ENCODE data around the gene CYP2U1. TPM values are rescaled to one million over a fixed set of nuclear protein-coding genes. Genes with fewer than 3 reads are reported as not detected.

The CYP2U1 gene
- total and polyA plus RNA-seq, 9 of the 15 experiments (the other 6 are each of a cell fraction or from before 2014, with no cell fraction given) = 0.03 to 0.15 (median 0.07) TPM

- H3K9me3 ChIP-seq (replicated peaks; ENCODE audit: control insufficient read depth, insufficient read depth, low read depth, low read length) = no peaks in the 10 kb centered on the region
- H3K79me2 ChIP-seq (ENCODE audit: control insufficient read depth, insufficient read depth, low read length) = no peaks in the 10 kb centered on the region
- intact Hi-C loops (cut with micrococcal nuclease) = no loop called here
- no peak for ATAC-seq
- H3K4me3 ChIP-seq = no peak overlapping the region
- no peaks in the 10 kb centered on the region for H3K27me3 ChIP-seq (ENCODE audit: control insufficient read depth in 2 of 2, insufficient read depth in 2 of 2, low read length in 2 of 2)
- no peaks in the 10 kb centered on the region for H3K4me1 ChIP-seq (replicated peaks in 1 of 2; ENCODE audit: control insufficient read depth in 2 of 2, insufficient read depth in 2 of 2, low read length in 2 of 2)
- in situ Hi-C loops (cut with MboI) = no loop called here
- BruUV-seq (replicated peaks) = no TSS peak
- ChIA-PET POLR2A (no interaction called here), CTCF (ENCODE audit: low intra/inter-chr PET ratio) (no interaction called here)
- H3K9me1 ChIP-seq (ENCODE audit: control insufficient read depth, insufficient read depth, low read length) = no peaks in the 10 kb centered on the region
- FAIRE-seq = no peak
- no peak overlapping the region for H2AFZ ChIP-seq (ENCODE audit: low read depth, low read length)
- no peak overlapping the region for H3K4me2 ChIP-seq (ENCODE audit: insufficient read depth, low read length)
- no peaks in the 10 kb centered on the region for H3K36me3 ChIP-seq (ENCODE audit: control insufficient read depth, insufficient read depth, low read length)
- H3K27ac ChIP-seq (ENCODE audit: extremely low read depth, low read depth, low read length) = no peak overlapping the region
- H3K9ac ChIP-seq (ENCODE audit: insufficient read depth in 1 of 2, low read depth in 2 of 2, low read length in 2 of 2) = no peak overlapping the region
- DNase-seq (ENCODE audit: extremely low read depth in 1 of 4, low spot score in 3 of 4) = no peak
- no peaks in the 10 kb centered on the region for H4K20me1 ChIP-seq (replicated peaks; ENCODE audit: control insufficient read depth, insufficient read depth, low read length)
- TF ChIP-seq ZNF174 (CRISPR knock-in tag; IDR thresholded peaks at IDR 0.05) (no peak), NFE2L1 (tag; IDR thresholded peaks at IDR 0.05; ENCODE audit: borderline replicate concordance, low read depth) (no peak), ZNF224 (CRISPR knock-in tag; IDR thresholded peaks at IDR 0.05) (no peak), BRD4 (IDR thresholded peaks at IDR 0.05) (no peak), ZBTB33 (CRISPR knock-in tag; IDR thresholded peaks at IDR 0.05) (no peak), MXI1 (IDR thresholded peaks at IDR 0.05; ENCODE audit: low read depth, low read length) (no peak), NFRKB (IDR thresholded peaks at IDR 0.05; ENCODE audit: low read depth) (no peak), ZNF24 (IDR thresholded peaks at IDR 0.05) (no peak), MCM3 (IDR thresholded peaks at IDR 0.05) (no peak), KAT7 (CRISPR knock-in tag; IDR thresholded peaks at IDR 0.05; ENCODE audit: borderline replicate concordance) (no peak)
- TF ChIP-seq, protein P1, sequence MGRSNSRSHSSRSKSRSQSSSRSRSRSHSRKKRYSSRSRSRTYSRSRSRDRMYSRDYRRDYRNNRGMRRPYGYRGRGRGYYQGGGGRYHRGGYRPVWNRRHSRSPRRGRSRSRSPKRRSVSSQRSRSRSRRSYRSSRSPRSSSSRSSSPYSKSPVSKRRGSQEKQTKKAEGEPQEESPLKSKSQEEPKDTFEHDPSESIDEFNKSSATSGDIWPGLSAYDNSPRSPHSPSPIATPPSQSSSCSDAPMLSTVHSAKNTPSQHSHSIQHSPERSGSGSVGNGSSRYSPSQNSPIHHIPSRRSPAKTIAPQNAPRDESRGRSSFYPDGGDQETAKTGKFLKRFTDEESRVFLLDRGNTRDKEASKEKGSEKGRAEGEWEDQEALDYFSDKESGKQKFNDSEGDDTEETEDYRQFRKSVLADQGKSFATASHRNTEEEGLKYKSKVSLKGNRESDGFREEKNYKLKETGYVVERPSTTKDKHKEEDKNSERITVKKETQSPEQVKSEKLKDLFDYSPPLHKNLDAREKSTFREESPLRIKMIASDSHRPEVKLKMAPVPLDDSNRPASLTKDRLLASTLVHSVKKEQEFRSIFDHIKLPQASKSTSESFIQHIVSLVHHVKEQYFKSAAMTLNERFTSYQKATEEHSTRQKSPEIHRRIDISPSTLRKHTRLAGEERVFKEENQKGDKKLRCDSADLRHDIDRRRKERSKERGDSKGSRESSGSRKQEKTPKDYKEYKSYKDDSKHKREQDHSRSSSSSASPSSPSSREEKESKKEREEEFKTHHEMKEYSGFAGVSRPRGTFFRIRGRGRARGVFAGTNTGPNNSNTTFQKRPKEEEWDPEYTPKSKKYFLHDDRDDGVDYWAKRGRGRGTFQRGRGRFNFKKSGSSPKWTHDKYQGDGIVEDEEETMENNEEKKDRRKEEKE (IDR thresholded peaks at IDR 0.05; ENCODE audit: borderline replicate concordance in 1 of 2, control insufficient read depth in 1 of 2, low read depth in 2 of 2, low read length in 1 of 2) = no peak
- TF ChIP-seq, protein P2, sequence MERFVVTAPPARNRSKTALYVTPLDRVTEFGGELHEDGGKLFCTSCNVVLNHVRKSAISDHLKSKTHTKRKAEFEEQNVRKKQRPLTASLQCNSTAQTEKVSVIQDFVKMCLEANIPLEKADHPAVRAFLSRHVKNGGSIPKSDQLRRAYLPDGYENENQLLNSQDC (CRISPR knock-in tag; IDR thresholded peaks at IDR 0.05) = no peak
- TF ChIP-seq, protein P3, sequence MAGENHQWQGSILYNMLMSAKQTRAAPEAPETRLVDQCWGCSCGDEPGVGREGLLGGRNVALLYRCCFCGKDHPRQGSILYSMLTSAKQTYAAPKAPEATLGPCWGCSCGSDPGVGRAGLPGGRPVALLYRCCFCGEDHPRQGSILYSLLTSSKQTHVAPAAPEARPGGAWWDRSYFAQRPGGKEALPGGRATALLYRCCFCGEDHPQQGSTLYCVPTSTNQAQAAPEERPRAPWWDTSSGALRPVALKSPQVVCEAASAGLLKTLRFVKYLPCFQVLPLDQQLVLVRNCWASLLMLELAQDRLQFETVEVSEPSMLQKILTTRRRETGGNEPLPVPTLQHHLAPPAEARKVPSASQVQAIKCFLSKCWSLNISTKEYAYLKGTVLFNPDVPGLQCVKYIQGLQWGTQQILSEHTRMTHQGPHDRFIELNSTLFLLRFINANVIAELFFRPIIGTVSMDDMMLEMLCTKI (IDR thresholded peaks at IDR 0.05; ENCODE audit: partially characterized antibody) = no peak
- TF ChIP-seq, protein P4, sequence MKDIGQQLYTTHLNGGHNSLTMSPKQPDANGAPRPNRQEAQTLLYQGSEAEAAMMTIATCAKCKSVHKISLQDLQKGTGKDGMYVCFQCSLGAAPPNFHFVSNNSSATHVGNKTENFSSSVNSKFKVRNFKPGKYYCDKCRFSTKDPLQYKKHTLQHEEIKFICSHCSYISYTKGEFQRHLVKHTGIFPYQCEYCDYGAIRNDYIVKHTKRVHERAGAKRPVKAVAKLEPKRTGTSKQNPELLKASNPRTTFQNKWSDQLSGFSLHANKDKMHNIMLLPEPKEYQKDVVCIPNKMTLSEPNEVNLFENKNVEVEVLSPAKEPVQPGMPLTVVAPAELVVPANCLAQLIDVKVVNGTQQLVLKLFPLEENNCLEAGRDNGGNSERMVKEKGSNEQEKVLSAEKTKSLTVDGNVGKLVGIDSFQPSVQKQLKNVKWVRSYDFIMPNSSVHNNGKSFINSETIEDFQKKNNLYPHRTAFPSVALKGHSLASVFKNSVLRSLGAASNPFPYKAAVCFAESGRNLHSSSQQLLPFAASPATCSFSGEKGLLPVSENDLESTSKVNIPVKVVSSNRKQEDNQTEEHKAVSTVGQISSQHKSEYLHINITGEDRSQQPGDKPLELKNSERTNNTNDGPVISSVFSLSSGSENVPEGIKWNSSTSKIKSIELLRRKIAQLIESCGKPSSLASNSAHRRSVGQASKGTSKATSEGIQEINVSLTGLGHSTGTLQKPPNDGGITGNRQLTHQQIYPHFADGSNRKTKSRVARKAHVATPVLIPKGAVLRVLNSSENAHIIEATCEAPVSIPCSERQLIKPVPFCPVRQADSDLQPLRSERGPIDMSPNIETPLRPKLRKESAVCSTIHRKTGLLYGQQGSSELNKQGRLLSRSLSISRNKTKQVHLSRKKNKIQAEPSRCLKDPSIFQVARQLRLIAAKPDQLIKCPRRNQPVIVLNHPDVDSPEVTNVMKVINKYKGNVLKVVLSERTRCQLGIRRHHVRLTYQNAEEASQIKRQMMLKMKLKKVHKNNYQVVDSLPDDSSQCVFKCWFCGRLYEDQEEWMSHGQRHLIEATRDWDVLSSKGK (CRISPR knock-in tag; IDR thresholded peaks at IDR 0.05) = no peak
These were observed 45.5 kb upstream of the CYP2U1 start for GRCh38 chr4:107885865-107886264.
